Liver (tissue), 3 donors: Measurements from ENCODE around the gene SMIM23.

ENCODE experiments used
- NR2F2 ChIP-seq: IDR thresholded peaks from 2 replicates; pipeline ENCODE4 v1.6.1; 2016; ENCODE audit warnings: antibody characterized with exemption
- RAD21 ChIP-seq, 2 donors: IDR thresholded peaks; 2 replicates each; pipeline ENCODE4 v1.6.1; 2016; ENCODE audit warnings: antibody characterized with exemption in 2 of 2, mild to moderate bottlenecking in 2 of 2
- SP1 ChIP-seq: IDR thresholded peaks from 2 replicates; pipeline ENCODE4 v1.6.1; 2018; ENCODE audit warnings: antibody characterized with exemption, mild to moderate bottlenecking
- YY1 ChIP-seq: IDR thresholded peaks from 2 replicates; pipeline ENCODE4 v1.6.1; 2016; ENCODE audit warnings: antibody characterized with exemption, mild to moderate bottlenecking
- TF ChIP-seq, protein P1 (sequence below): fragments of 150-350 bp; IDR thresholded peaks from 2 replicates; pipeline ENCODE4 v1.5.1; 2017; ENCODE audit warnings: improper control_type of control experiment, low read depth, low read length; ENCODE audit not compliant: missing input control
- TF ChIP-seq, protein P2 (sequence below): IDR thresholded peaks from 2 replicates; pipeline ENCODE4 v1.6.1; 2016; ENCODE audit warnings: antibody characterized with exemption
- TF ChIP-seq, protein P3 (sequence below): IDR thresholded peaks from 2 replicates; pipeline ENCODE4 v1.6.1; 2016; ENCODE audit warnings: antibody characterized with exemption, mild to moderate bottlenecking
- donor health status: healthy.
- donor health status: healthy.

DNA sequence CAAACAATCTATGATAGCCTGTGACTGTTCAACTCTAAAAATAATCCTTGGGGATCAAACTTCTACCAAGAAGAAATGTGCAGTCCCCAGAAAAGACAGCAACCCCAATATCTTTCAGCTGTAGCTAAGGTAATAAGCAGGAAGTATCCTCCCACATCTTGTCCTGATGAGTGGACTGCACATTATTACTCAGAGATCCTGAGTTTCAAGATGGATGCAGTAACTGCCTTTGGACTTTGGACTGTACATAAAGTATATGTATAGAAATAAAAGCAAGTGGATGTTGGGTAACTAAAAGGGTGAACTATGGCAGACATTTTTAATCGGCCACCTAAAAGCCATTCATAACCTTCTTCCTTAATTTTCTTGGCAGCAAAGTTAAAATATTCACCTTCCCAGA, 45.1 kb downstream of the SMIM23 start:
- TF ChIP-seq, protein P1, sequence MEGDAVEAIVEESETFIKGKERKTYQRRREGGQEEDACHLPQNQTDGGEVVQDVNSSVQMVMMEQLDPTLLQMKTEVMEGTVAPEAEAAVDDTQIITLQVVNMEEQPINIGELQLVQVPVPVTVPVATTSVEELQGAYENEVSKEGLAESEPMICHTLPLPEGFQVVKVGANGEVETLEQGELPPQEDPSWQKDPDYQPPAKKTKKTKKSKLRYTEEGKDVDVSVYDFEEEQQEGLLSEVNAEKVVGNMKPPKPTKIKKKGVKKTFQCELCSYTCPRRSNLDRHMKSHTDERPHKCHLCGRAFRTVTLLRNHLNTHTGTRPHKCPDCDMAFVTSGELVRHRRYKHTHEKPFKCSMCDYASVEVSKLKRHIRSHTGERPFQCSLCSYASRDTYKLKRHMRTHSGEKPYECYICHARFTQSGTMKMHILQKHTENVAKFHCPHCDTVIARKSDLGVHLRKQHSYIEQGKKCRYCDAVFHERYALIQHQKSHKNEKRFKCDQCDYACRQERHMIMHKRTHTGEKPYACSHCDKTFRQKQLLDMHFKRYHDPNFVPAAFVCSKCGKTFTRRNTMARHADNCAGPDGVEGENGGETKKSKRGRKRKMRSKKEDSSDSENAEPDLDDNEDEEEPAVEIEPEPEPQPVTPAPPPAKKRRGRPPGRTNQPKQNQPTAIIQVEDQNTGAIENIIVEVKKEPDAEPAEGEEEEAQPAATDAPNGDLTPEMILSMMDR = no peak
- TF ChIP-seq RAD21 (IDR thresholded peaks at IDR 0.05) (no peak), YY1 (no peak), NR2F2 (no peak), SP1 (no peak)
- TF ChIP-seq, protein P2, sequence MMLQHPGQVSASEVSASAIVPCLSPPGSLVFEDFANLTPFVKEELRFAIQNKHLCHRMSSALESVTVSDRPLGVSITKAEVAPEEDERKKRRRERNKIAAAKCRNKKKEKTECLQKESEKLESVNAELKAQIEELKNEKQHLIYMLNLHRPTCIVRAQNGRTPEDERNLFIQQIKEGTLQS = no peak
- TF ChIP-seq, protein P3, sequence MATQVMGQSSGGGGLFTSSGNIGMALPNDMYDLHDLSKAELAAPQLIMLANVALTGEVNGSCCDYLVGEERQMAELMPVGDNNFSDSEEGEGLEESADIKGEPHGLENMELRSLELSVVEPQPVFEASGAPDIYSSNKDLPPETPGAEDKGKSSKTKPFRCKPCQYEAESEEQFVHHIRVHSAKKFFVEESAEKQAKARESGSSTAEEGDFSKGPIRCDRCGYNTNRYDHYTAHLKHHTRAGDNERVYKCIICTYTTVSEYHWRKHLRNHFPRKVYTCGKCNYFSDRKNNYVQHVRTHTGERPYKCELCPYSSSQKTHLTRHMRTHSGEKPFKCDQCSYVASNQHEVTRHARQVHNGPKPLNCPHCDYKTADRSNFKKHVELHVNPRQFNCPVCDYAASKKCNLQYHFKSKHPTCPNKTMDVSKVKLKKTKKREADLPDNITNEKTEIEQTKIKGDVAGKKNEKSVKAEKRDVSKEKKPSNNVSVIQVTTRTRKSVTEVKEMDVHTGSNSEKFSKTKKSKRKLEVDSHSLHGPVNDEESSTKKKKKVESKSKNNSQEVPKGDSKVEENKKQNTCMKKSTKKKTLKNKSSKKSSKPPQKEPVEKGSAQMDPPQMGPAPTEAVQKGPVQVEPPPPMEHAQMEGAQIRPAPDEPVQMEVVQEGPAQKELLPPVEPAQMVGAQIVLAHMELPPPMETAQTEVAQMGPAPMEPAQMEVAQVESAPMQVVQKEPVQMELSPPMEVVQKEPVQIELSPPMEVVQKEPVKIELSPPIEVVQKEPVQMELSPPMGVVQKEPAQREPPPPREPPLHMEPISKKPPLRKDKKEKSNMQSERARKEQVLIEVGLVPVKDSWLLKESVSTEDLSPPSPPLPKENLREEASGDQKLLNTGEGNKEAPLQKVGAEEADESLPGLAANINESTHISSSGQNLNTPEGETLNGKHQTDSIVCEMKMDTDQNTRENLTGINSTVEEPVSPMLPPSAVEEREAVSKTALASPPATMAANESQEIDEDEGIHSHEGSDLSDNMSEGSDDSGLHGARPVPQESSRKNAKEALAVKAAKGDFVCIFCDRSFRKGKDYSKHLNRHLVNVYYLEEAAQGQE = no peak
